ENCODE measurements around the gene WBP2. TPM values are rescaled to one million over a fixed set of nuclear protein-coding genes. Genes with fewer than 3 reads are reported as not detected.

WBP2 gene
- total and polyA plus RNA-seq, 2 of the 8 experiments (the other 6 are each of a cell fraction or from before 2014, with no cell fraction given): 48.2 to 71.2 TPM

DNA sequence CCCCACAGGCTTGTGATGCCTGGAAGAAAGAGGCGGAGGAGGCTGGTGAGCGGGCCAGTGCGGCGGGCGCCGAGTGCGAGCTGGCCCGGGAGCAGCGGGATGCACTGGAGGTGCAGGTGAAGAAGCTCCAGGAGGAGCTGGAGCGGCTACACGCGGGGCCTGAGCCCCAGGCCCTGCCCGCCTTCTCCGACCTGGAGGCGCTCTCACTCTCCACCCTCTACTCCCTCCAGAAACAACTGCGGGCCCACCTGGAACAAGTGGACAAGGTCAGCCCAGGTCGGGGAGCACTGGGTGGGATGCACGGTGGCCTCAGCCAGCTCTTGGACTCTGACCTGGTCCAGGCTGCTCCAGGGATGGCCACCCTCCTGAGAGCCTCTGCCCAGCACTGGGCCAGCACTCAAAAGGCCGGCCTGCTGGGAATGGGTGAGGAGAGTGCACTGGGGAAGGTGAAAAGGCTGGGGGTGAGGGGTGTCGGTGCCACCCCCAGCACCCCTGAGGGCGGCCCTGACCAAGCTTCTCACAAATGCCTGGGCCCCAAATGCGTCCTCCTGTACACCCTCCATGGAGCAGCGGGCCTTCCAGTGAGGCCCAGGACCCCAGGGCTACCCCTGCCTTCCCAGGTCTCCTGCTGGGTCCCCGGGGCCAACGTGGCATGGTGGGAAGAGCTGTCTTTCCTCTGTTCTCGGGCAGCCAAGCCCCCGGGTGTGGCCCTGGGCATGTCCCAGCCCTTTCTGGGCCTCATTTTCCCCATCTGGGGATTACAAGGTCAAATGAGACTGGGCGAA, 31.7 kb downstream of the WBP2 start:
- Histone ChIP-seq H3K18ac (ENCODE audit: extremely low read depth, low read length) (no peak overlapping the region), H2BK20ac (ENCODE audit: low read length) (no peak overlapping the region), H3K9me3 (ENCODE audit: insufficient read depth in 2 of 2, low read depth in 1 of 2, low read length in 1 of 2) (no peaks in the 10 kb centered on the region), H2BK5ac (ENCODE audit: low read depth, low read length) (no peak overlapping the region), H2BK12ac (ENCODE audit: low read depth, low read length) (no peak overlapping the region), H3K79me1 (ENCODE audit: low read depth, low read length) (no peaks in the 10 kb centered on the region), H3K23ac (ENCODE audit: insufficient read length) (no peak overlapping the region), H4K5ac (ENCODE audit: insufficient read length, low read depth, low read length) (no peak overlapping the region), H3K27me3 (replicated peaks in 1 of 4; ENCODE audit: control insufficient read depth in 3 of 4, extremely low read depth in 1 of 4, insufficient read depth in 3 of 4, low read length in 3 of 4) (no peaks in the 10 kb centered on the region), H4K8ac (ENCODE audit: extremely low read depth, insufficient read depth, low read length) (no peak overlapping the region), H2AFZ (ENCODE audit: low read length) (no peak overlapping the region), H3K36me3 (ENCODE audit: control insufficient read depth in 2 of 4, insufficient read depth in 4 of 4, low read length in 3 of 4) (peaks cover 20 to 42% (median 37%) of the 10 kb centered on the region in 4 experiments), H3K9ac (replicated peaks in 1 of 4; ENCODE audit: extremely low read depth in 1 of 4, low read depth in 3 of 4, low read length in 3 of 4) (no peak overlapping the region), H3K23me2 (ENCODE audit: low read depth, low read length) (peaks cover 2% of the 10 kb centered on the region; the same call in 1 of the 2 replicates), H3K4me1 (replicated peaks in 1 of 4; ENCODE audit: control insufficient read depth in 3 of 4, insufficient read depth in 4 of 4, low read length in 3 of 4) (peaks cover 0 to 12% (median 6%) of the 10 kb centered on the region in 4 experiments; a peak in 6 of 7 replicates), H2BK120ac (replicated peaks; ENCODE audit: low read depth, low read length) (no peak overlapping the region), H3K4me2 (ENCODE audit: insufficient read depth in 1 of 2, low read depth in 2 of 2, low read length in 2 of 2) (no peak overlapping the region), H3K14ac (ENCODE audit: insufficient read length) (no peak overlapping the region), H2AK5ac (ENCODE audit: low read depth, low read length) (no peak overlapping the region), H4K20me1 (replicated peaks in 1 of 2; ENCODE audit: control insufficient read depth in 1 of 2, insufficient read depth in 2 of 2, low read length in 2 of 2) (peaks cover 0 to 6% of the 10 kb centered on the region in 2 experiments), H4K91ac (replicated peaks; ENCODE audit: insufficient read length, low read length) (no peak overlapping the region), H3K27ac (ENCODE audit: low read depth, low read length) (no peak overlapping the region), H3K4me3 (ENCODE audit: extremely low read depth in 1 of 4, insufficient read depth in 2 of 4, low read depth in 3 of 4, low read length in 4 of 4) (no peak overlapping the region), H3K56ac (replicated peaks; ENCODE audit: insufficient read length, low read depth, low read length) (no peak overlapping the region), H3K79me2 (ENCODE audit: control insufficient read depth in 1 of 2, insufficient read depth in 2 of 2, low read length in 2 of 2) (no peaks in the 10 kb centered on the region), H3K4ac (replicated peaks; ENCODE audit: insufficient read length, low read depth, low read length) (no peak overlapping the region), H2BK15ac (ENCODE audit: low read length) (no peak overlapping the region)
- no peak for FAIRE-seq
- DNase-seq (ENCODE audit: low read depth in 1 of 2, low spot score in 2 of 2): no peak
- POLR2A ChIA-PET (ENCODE audit: partially characterized antibody): interaction anchor here (0.8 to 16.0 kb wide), 5 partner anchors 8 to 47 kb away, joined by 3 to 216 read pairs (median 7); partner anchors contain the start of gene UNK
- CTCF ChIA-PET (ENCODE audit: partially characterized antibody): interaction anchor here (0.8 to 21.9 kb wide), 6 partner anchors 7 to 199 kb away, joined by 3 to 563 read pairs (median 15); partner anchors contain the start of genes UNC13D and WBP2
- 88% methylated on average over 24 of the region's 28 CpGs; no CpG with 5 or more reads in 1 of the 2 experiments for WGBS, 2 experiments (ENCODE audit: extremely low coverage in 1 of 2, insufficient coverage in 1 of 2, insufficient read length in 1 of 2, insufficient replicate concordance in 2 of 2, low coverage in 1 of 2, low lambda C conversion rate in 2 of 2, missing lambda C conversion rate in 1 of 2)
- TF ChIP-seq SIN3A (conservative IDR thresholded peaks at IDR 0.05 in 1 of 2, IDR thresholded peaks at IDR 0.05 in 1 of 2; ENCODE audit: low read depth in 1 of 2, low read length in 2 of 2) (no peak), FOSL1 (IDR thresholded peaks at IDR 0.05; ENCODE audit: insufficient read depth, low read depth, low read length) (no peak), SP4 (IDR thresholded peaks at IDR 0.05; ENCODE audit: low read length) (no peak), SIX5 (IDR thresholded peaks at IDR 0.05; ENCODE audit: low read depth, low read length) (no peak), ATF3 (IDR thresholded peaks at IDR 0.05; ENCODE audit: insufficient read depth, low read depth, low read length) (no peak), CBX8 (IDR thresholded peaks at IDR 0.05; ENCODE audit: borderline replicate concordance, low read depth, low read length) (no peak), HDAC6 (IDR thresholded peaks at IDR 0.05; ENCODE audit: low read depth, low read length) (no peak), SP2 (IDR thresholded peaks at IDR 0.05; ENCODE audit: low read length) (no peak), RAD21 (IDR thresholded peaks at IDR 0.05 in 1 of 2, conservative IDR thresholded peaks at IDR 0.05 in 1 of 2; ENCODE audit: low read depth in 2 of 2, low read length in 2 of 2) (no peak)
- TF ChIP-seq, protein P1, sequence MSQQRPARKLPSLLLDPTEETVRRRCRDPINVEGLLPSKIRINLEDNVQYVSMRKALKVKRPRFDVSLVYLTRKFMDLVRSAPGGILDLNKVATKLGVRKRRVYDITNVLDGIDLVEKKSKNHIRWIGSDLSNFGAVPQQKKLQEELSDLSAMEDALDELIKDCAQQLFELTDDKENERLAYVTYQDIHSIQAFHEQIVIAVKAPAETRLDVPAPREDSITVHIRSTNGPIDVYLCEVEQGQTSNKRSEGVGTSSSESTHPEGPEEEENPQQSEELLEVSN (IDR thresholded peaks at IDR 0.05): no peak
